ENCODE measurements around the gene FKBP4. TPM values are rescaled to one million over a fixed set of nuclear protein-coding genes. Genes with fewer than 3 reads are reported as not detected.

Gene FKBP4
- total and polyA plus RNA-seq, 2 of the 8 experiments (the other 6 are each of a cell fraction or from before 2014, with no cell fraction given): 72.6 to 243 TPM

GRCh38 chr12:2825132-2825531 lies 30.4 kb downstream of the FKBP4 start:
- WGBS, 2 experiments (ENCODE audit: extremely low coverage in 1 of 2, insufficient coverage in 1 of 2, insufficient read length in 1 of 2, insufficient replicate concordance in 2 of 2, low coverage in 1 of 2, low lambda C conversion rate in 2 of 2, missing lambda C conversion rate in 1 of 2): 70% methylated on average over 4 of the region's 4 CpGs; no CpG with 5 or more reads in 1 of the 2 experiments
- Histone ChIP-seq H2BK12ac (ENCODE audit: low read depth, low read length) (no peak overlapping the region), H3K27ac (ENCODE audit: low read depth, low read length) (peak overlapping the region; percentile 51), H2BK120ac (replicated peaks; ENCODE audit: low read depth, low read length) (no peak overlapping the region), H2BK15ac (ENCODE audit: low read length) (no peak overlapping the region), H3K79me1 (ENCODE audit: low read depth, low read length) (no peaks in the 10 kb centered on the region), H3K14ac (ENCODE audit: insufficient read length) (no peak overlapping the region), H2AK5ac (ENCODE audit: low read depth, low read length) (no peak overlapping the region; the same call in 1 of the 2 replicates), H3K9me3 (ENCODE audit: insufficient read depth in 2 of 2, low read depth in 1 of 2, low read length in 1 of 2) (no peaks in the 10 kb centered on the region), H4K5ac (ENCODE audit: insufficient read length, low read depth, low read length) (no peak overlapping the region), H3K56ac (replicated peaks; ENCODE audit: insufficient read length, low read depth, low read length) (no peak overlapping the region), H3K4me3 (ENCODE audit: extremely low read depth in 1 of 4, insufficient read depth in 2 of 4, low read depth in 3 of 4, low read length in 4 of 4) (peak overlapping the region in 2 of 4 experiments; percentile 3 to 8; a peak in 2 of 8 replicates), H3K36me3 (ENCODE audit: control insufficient read depth in 2 of 4, insufficient read depth in 4 of 4, low read length in 3 of 4) (peaks cover 12 to 45% (median 22%) of the 10 kb centered on the region in 4 experiments; a peak in 6 of 8 replicates), H4K8ac (ENCODE audit: extremely low read depth, insufficient read depth, low read length) (no peak overlapping the region), H3K18ac (ENCODE audit: extremely low read depth, low read length) (no peak overlapping the region; the same call in 1 of the 2 replicates), H3K79me2 (ENCODE audit: control insufficient read depth in 1 of 2, insufficient read depth in 2 of 2, low read length in 2 of 2) (no peaks in the 10 kb centered on the region), H3K4me2 (ENCODE audit: insufficient read depth in 1 of 2, low read depth in 2 of 2, low read length in 2 of 2) (peak overlapping the region; percentile 39 to 43), H4K91ac (replicated peaks; ENCODE audit: insufficient read length, low read length) (no peak overlapping the region), H3K23ac (ENCODE audit: insufficient read length) (no peak overlapping the region), H3K4ac (replicated peaks; ENCODE audit: insufficient read length, low read depth, low read length) (no peak overlapping the region), H3K9ac (replicated peaks in 1 of 4; ENCODE audit: extremely low read depth in 1 of 4, low read depth in 3 of 4, low read length in 3 of 4) (no peak overlapping the region; a peak in 2 of 7 replicates), H3K23me2 (ENCODE audit: low read depth, low read length) (no peaks in the 10 kb centered on the region), H3K27me3 (replicated peaks in 1 of 4; ENCODE audit: control insufficient read depth in 3 of 4, extremely low read depth in 1 of 4, insufficient read depth in 3 of 4, low read length in 3 of 4) (no peaks in the 10 kb centered on the region), H3K4me1 (replicated peaks in 1 of 4; ENCODE audit: control insufficient read depth in 3 of 4, insufficient read depth in 4 of 4, low read length in 3 of 4) (peaks cover 3 to 18% (median 8%) of the 10 kb centered on the region in 4 experiments; a peak in 6 of 7 replicates), H2AFZ (ENCODE audit: low read length) (no peak overlapping the region), H2BK5ac (ENCODE audit: low read depth, low read length) (peak overlapping the region; percentile 15; the same call in 1 of the 2 replicates), H4K20me1 (replicated peaks in 1 of 2; ENCODE audit: control insufficient read depth in 1 of 2, insufficient read depth in 2 of 2, low read length in 2 of 2) (peaks cover 2 to 9% of the 10 kb centered on the region in 2 experiments), H2BK20ac (ENCODE audit: low read length) (no peak overlapping the region; the same call in 1 of the 2 replicates)
- ChIA-PET POLR2A (ENCODE audit: partially characterized antibody) (interaction anchor here (1.1 to 8.7 kb wide), 8 partner anchors 8 to 119 kb away, joined by 3 to 58 read pairs (median 5); partner anchors contain the start of genes ITFG2, NRIP2 and TEX52), CTCF (ENCODE audit: partially characterized antibody) (interaction anchor here (0.6 to 3.8 kb wide), 10 partner anchors 9 to 1823 kb away, joined by 3 to 19 read pairs (median 3); partner anchors contain the start of gene ITFG2)
- no peak for DNase-seq (ENCODE audit: low read depth in 1 of 2, low spot score in 2 of 2)
- FAIRE-seq: peak; percentile 74
- TF ChIP-seq CTCF (IDR thresholded peaks at IDR 0.05; ENCODE audit: control extremely low read depth in 1 of 3, insufficient read depth in 1 of 3, low read depth in 1 of 3, low read length in 3 of 3) (no peak), CBX5 (IDR thresholded peaks at IDR 0.05; ENCODE audit: low read depth, low read length) (no peak), SAP30 (IDR thresholded peaks at IDR 0.05; ENCODE audit: insufficient read depth, insufficient replicate concordance, low read length) (no peak), CTBP2 (IDR thresholded peaks at IDR 0.05; ENCODE audit: borderline replicate concordance, insufficient read depth, insufficient read length, low read length) (no peak), POU5F1 (IDR thresholded peaks at IDR 0.05; ENCODE audit: low read depth, low read length) (no peak), CBX8 (IDR thresholded peaks at IDR 0.05; ENCODE audit: borderline replicate concordance, low read depth, low read length) (no peak), SP1 (IDR thresholded peaks at IDR 0.05; ENCODE audit: low read depth, low read length) (no peak), HDAC6 (IDR thresholded peaks at IDR 0.05; ENCODE audit: low read depth, low read length) (no peak)
